GM23338 (cell line): ENCODE results near the gene CCN6. TPM values are rescaled to one million over a fixed set of nuclear protein-coding genes. Genes with fewer than 3 reads are reported as not detected.

Experiments
- ATAC-seq: fragments of 200-7000 bp; cut with Tn5 transposase; 3 replicates; pipeline ENCODE4 v1.9.1; 2020
- DNase-seq: peaks from one replicate; pipeline ENCODE4 v3.0.0-alpha.2; 2015; ENCODE audit warnings: low spot score
- H2AFZ ChIP-seq: fragments of 200-600 bp; sonication (generic); 2 replicates; pipeline ENCODE4 v1.8.0; 2016; ENCODE audit warnings: antibody characterized with exemption, mild to moderate bottlenecking, moderate library complexity
- H3F3A ChIP-seq: fragments of 200-600 bp; sonication (generic); replicated peaks from 2 replicates; pipeline ENCODE4 v1.8.0; 2017; ENCODE audit warnings: antibody characterized with exemption, mixed run types, low read depth
- H3K27ac ChIP-seq: fragments of 200-600 bp; sonication (generic); 2 replicates; pipeline ENCODE4 v1.6.1; 2016; ENCODE audit warnings: low read depth
- H3K27me3 ChIP-seq: fragments of 200-600 bp; sonication (generic); 2 replicates; pipeline ENCODE4 v1.8.0; 2016; ENCODE audit warnings: mild to moderate bottlenecking, mixed run types, moderate library complexity; ENCODE audit not compliant: insufficient read depth
- H3K36me3 ChIP-seq: fragments of 200-600 bp; sonication (generic); 2 replicates; pipeline ENCODE4 v1.8.0; 2016; ENCODE audit warnings: mild to moderate bottlenecking; ENCODE audit not compliant: insufficient read depth
- H3K4me1 ChIP-seq: fragments of 200-600 bp; sonication (generic); 2 replicates; pipeline ENCODE4 v1.8.0; 2016; ENCODE audit warnings: mild to moderate bottlenecking, moderate library complexity; ENCODE audit not compliant: insufficient read depth
- H3K4me2 ChIP-seq: fragments of 200-600 bp; sonication (generic); 2 replicates; pipeline ENCODE4 v1.7.1; 2017; ENCODE audit warnings: mixed run types
- H3K4me3 ChIP-seq: fragments of 200-600 bp; sonication (generic); 2 replicates; pipeline ENCODE4 v1.6.1; 2016; ENCODE audit warnings: mixed run types
- H3K79me2 ChIP-seq: fragments of 200-600 bp; sonication (generic); replicated peaks from 2 replicates; pipeline ENCODE4 v1.8.0; 2017; ENCODE audit warnings: mild to moderate bottlenecking; ENCODE audit not compliant: insufficient read depth
- H3K9me2 ChIP-seq: fragments of 200-600 bp; sonication (generic); 2 replicates; pipeline ENCODE4 v1.8.0; 2017; ENCODE audit not compliant: insufficient read depth
- H4K20me1 ChIP-seq: fragments of 200-600 bp; sonication (generic); replicated peaks from 2 replicates; pipeline ENCODE4 v1.8.0; 2017; ENCODE audit warnings: mild to moderate bottlenecking; ENCODE audit not compliant: insufficient read depth
- H3K27ac Mint-ChIP-seq: 2 replicates; pipeline ENCODE4 v1.8.0; 2020; ENCODE audit warnings: inconsistent platforms, mild to moderate bottlenecking, moderate library complexity, mixed read lengths
- H3K27me3 Mint-ChIP-seq: 3 replicates; pipeline ENCODE4 v1.8.0; 2022; ENCODE audit warnings: low read depth, mild to moderate bottlenecking, moderate library complexity, mixed read lengths, inconsistent platforms; ENCODE audit not compliant: insufficient read depth, poor library complexity
- H3K36me3 Mint-ChIP-seq: 3 replicates; pipeline ENCODE4 v1.8.0; 2021; ENCODE audit warnings: low read depth, mild to moderate bottlenecking, inconsistent platforms, moderate library complexity, mixed read lengths
- H3K4me1 Mint-ChIP-seq: 3 replicates; pipeline ENCODE4 v1.8.0; 2020; ENCODE audit warnings: mild to moderate bottlenecking, inconsistent platforms, mixed read lengths
- H3K4me3 Mint-ChIP-seq: 3 replicates; pipeline ENCODE4 v1.8.0; 2021; ENCODE audit warnings: moderate library complexity, mild to moderate bottlenecking, inconsistent platforms, mixed read lengths
- H3K9me3 Mint-ChIP-seq: 3 replicates; pipeline ENCODE4 v1.8.0; 2020; ENCODE audit warnings: moderate library complexity, mild to moderate bottlenecking, inconsistent platforms, mixed read lengths
- CREB1 ChIP-seq: fragments of 250-450 bp; sonication (Bioruptor Pico); IDR thresholded peaks from 2 replicates; pipeline ENCODE4 v1.5.0; 2020; ENCODE audit warnings: low read depth, mild to moderate bottlenecking, moderate library complexity
- CTCF ChIP-seq, 2 experiments: fragments of 200-600 bp in 1 of 2; sonication (generic) in 1 of 2; conservative IDR thresholded peaks; 2 replicates each; pipeline versions ENCODE4 v1.5.1 to v1.6.1; 2016 to 2017; ENCODE audit warnings: antibody characterized with exemption in 2 of 2, low read depth in 2 of 2, mild to moderate bottlenecking in 2 of 2, moderate library complexity in 1 of 2
- POLR2AphosphoS5 ChIP-seq: IDR thresholded peaks from 2 replicates; pipeline ENCODE4 v1.6.1; 2016; ENCODE audit warnings: antibody characterized with exemption, low read depth
- ZNF462 ChIP-seq: fragments of 250-450 bp; sonication (Bioruptor Pico); IDR thresholded peaks from 2 replicates; pipeline ENCODE4 v1.5.0; 2020; ENCODE audit warnings: mild to moderate bottlenecking, moderate library complexity
- polyA plus RNA-seq: library from polyadenylated mRNA; unstranded; fragments of >200 nt; fragmentation: Nextera tagmentation; extraction: Ambion mirVana; gene quantifications from 2 replicates; pipeline ENCODE4 v1.2.1, GENCODE V29; 2016
- total RNA-seq: library from RNA; depleted of rRNA; stranded (reverse); fragments of >200 nt; shearing (Covaris generic); gene quantifications from 2 replicates; pipeline ENCODE4 v1.2.3, GENCODE V29; 2014

Gene CCN6
- total and polyA plus RNA-seq, 2 experiments from 2014 or later: 0.65 TPM; not detected in 1

DNA sequence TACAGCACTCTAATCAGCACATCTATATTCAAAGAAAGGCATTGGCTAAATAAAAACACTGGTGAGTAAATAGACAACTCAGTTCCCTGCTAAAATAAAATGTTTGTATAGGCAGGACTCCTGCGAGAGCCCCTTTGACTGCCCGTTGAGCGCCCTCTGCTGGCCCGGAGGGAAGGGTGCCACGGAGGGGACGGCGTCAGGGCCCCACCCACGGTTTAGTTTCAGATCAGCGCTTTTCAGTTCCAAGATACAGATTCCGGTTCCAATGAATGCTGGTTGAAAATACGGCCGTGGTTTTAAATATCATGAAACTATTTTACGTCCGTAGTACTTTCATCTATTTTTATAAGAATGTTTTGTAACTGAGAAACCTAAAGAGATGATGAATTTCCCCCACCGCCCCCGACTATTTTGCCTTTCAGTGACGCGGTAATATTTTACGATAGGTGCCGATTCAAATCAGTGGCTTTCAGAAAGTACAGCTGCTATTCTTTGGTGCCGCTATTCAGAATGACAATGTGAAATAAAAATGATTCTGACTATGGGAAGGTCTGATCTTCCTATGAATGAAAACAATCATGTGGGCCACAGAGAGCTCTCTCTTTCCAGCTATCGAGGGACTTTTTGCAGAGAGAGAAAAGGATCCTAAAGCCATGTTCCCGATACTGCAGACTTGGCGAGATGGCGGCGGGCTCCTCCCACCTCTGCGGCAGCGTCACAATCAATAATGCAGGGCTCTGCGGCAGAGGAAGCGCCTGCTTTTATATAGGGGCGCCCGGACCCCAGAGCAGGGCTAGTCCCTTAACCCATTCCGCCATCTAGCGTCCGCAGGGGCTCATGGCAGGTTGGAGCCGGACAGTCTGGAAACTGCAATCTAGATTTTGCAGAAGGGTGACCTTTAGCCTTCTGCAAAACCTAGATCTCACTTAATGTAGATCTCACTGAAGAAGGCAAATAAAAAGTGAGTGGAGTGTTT is 10.6 kb upstream of the CCN6 start:
- Histone ChIP-seq H4K20me1 (no peaks in the 10 kb centered on the region), H3K27me3 (no peaks in the 10 kb centered on the region), H3K4me3 (peak overlapping the region; percentile 61), H3K9me2 (peaks cover 3% of the 10 kb centered on the region; the same call in 1 of the 2 replicates), H2AFZ (peak overlapping the region; percentile 64; the same call in 1 of the 2 replicates), H3K79me2 (no peaks in the 10 kb centered on the region), H3K36me3 (no peaks in the 10 kb centered on the region), H3K4me2 (peak overlapping the region; percentile 75), H3K4me1 (0 out of 2 replicates have a peak, but pooled peaks cover 3% of the 10 kb centered on the region), H3K27ac (peak overlapping the region; percentile 62), H3F3A (no peaks in the 10 kb centered on the region)
- ATAC-seq: peak; percentile 100
- H3K4me3 Mint-ChIP-seq: peak overlapping the region; percentile 98
- TF ChIP-seq CREB1 (peak; percentile 83), CTCF (conservative IDR thresholded peaks at IDR 0.05; ENCODE audit: low read depth in 2 of 2) (peak; percentile 96 to 99), POLR2AphosphoS5 (peak; percentile 73), ZNF462 (CRISPR knock-in tag) (no peak)
- H3K9me3 Mint-ChIP-seq: peaks cover 6% of the 10 kb centered on the region; the same call in 1 of the 3 replicates
- peak; percentile 98 for DNase-seq
- no peaks in the 10 kb centered on the region for H3K36me3 Mint-ChIP-seq
- H3K4me1 Mint-ChIP-seq: peaks cover 15% of the 10 kb centered on the region
- H3K27ac Mint-ChIP-seq: peak overlapping the region; percentile 99
- H3K27me3 Mint-ChIP-seq: peaks cover 1% of the 10 kb centered on the region
